K562 (cell line): ENCODE data around the gene RIPK4. TPM values are rescaled to one million over a fixed set of nuclear protein-coding genes. Genes with fewer than 3 reads are reported as not detected.

Source experiments
- ADNP ChIP-seq: fragments of 200-800 bp; sonication (Bioruptor generic); IDR thresholded peaks from 2 replicates; pipeline ENCODE4 v1.6.1; 2016; ENCODE audit warnings: missing genetic modification characterization, missing compliant biosample characterization
- polyA plus RNA-seq, 8 experiments: library from polyadenylated mRNA; depleted of rRNA in 4 of 8; stranded (reverse) in 5 of 8; unstranded in 3 of 8; fragments of >200 nt; fragmentation: Nextera tagmentation in 2 of 8; fragmentation: Illumina TruSeq in 1 of 8; extraction: Ambion mirVana in 2 of 8; extraction: Trizol in 1 of 8; gene quantifications; 2 replicates each; pipeline versions ENCODE4 v1.2.1 to v1.2.3, GENCODE V29; 2011 to 2014; ENCODE audit warnings: inconsistent platforms in 1 of 8, missing spikeins in 1 of 8
- total RNA-seq, 7 experiments: library from RNA; depleted of rRNA in 6 of 7; stranded (reverse); fragments of >200 nt in 6 of 7; fragmentation: Illumina TruSeq in 2 of 7; extraction: Trizol in 2 of 7; gene quantifications; 2 replicates each; pipeline versions ENCODE4 v1.2.1 to v1.2.3, GENCODE V29; 2011 to 2021; ENCODE audit warnings: low replicate concordance in 1 of 7
- TF ChIP-seq, protein P1 (sequence below): fragments of 250-450 bp; sonication (Bioruptor Pico); IDR thresholded peaks from 2 replicates; pipeline ENCODE4 v1.8.0; 2021; ENCODE audit warnings: mild to moderate bottlenecking, moderate library complexity
- TF ChIP-seq, protein P2 (sequence below): fragments of 250-450 bp; sonication (Bioruptor Pico); IDR thresholded peaks from 2 replicates; pipeline ENCODE4 v1.5.1; 2021; ENCODE audit warnings: mild to moderate bottlenecking
- TF ChIP-seq, protein P3 (sequence below): sonication (generic); formaldehyde crosslinking; IDR thresholded peaks from 2 replicates; pipeline ENCODE4 v1.8.1; 2023; ENCODE audit warnings: missing genetic modification reagents, mild to moderate bottlenecking, borderline replicate concordance

Gene RIPK4
- total and polyA plus RNA-seq, 9 of the 15 experiments (the other 6 are each of a cell fraction or from before 2014, with no cell fraction given), result not detected

DNA sequence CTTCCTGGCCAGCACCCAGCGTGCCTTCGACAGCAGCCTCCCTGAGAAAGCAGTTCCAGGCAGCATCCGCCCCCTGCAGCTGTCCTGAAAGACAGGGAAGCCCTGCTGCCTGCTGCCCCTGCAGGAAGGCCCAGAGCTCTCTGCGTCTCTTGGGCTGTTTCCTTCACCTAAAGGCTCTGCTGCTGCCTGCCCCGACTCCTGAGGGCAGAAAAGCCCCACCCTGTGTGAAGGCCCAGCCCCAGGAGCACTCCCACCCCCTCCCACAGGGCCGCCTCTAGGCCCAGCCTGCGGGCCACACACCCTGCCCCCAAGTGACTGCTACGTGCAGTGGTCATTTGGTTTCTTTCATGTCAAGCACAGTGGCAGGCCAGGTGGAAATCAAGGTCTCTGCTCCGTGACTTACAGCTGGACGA is 12.4 kb downstream of the RIPK4 start (continued):
- TF ChIP-seq, protein P1, sequence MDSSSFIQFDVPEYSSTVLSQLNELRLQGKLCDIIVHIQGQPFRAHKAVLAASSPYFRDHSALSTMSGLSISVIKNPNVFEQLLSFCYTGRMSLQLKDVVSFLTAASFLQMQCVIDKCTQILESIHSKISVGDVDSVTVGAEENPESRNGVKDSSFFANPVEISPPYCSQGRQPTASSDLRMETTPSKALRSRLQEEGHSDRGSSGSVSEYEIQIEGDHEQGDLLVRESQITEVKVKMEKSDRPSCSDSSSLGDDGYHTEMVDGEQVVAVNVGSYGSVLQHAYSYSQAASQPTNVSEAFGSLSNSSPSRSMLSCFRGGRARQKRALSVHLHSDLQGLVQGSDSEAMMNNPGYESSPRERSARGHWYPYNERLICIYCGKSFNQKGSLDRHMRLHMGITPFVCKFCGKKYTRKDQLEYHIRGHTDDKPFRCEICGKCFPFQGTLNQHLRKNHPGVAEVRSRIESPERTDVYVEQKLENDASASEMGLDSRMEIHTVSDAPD (CRISPR knock-in tag), result no peak
- TF ChIP-seq, protein P2, sequence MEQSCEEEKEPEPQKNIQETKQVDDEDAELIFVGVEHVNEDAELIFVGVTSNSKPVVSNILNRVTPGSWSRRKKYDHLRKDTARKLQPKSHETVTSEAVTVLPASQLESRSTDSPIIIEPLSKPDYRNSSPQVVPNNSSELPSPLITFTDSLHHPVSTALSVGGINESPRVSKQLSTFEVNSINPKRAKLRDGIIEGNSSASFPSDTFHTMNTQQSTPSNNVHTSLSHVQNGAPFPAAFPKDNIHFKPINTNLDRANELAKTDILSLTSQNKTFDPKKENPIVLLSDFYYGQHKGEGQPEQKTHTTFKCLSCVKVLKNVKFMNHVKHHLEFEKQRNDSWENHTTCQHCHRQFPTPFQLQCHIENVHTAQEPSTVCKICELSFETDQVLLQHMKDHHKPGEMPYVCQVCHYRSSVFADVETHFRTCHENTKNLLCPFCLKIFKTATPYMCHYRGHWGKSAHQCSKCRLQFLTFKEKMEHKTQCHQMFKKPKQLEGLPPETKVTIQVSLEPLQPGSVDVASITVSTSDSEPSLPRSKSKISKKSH, result no peak
- TF ChIP-seq, protein P3, sequence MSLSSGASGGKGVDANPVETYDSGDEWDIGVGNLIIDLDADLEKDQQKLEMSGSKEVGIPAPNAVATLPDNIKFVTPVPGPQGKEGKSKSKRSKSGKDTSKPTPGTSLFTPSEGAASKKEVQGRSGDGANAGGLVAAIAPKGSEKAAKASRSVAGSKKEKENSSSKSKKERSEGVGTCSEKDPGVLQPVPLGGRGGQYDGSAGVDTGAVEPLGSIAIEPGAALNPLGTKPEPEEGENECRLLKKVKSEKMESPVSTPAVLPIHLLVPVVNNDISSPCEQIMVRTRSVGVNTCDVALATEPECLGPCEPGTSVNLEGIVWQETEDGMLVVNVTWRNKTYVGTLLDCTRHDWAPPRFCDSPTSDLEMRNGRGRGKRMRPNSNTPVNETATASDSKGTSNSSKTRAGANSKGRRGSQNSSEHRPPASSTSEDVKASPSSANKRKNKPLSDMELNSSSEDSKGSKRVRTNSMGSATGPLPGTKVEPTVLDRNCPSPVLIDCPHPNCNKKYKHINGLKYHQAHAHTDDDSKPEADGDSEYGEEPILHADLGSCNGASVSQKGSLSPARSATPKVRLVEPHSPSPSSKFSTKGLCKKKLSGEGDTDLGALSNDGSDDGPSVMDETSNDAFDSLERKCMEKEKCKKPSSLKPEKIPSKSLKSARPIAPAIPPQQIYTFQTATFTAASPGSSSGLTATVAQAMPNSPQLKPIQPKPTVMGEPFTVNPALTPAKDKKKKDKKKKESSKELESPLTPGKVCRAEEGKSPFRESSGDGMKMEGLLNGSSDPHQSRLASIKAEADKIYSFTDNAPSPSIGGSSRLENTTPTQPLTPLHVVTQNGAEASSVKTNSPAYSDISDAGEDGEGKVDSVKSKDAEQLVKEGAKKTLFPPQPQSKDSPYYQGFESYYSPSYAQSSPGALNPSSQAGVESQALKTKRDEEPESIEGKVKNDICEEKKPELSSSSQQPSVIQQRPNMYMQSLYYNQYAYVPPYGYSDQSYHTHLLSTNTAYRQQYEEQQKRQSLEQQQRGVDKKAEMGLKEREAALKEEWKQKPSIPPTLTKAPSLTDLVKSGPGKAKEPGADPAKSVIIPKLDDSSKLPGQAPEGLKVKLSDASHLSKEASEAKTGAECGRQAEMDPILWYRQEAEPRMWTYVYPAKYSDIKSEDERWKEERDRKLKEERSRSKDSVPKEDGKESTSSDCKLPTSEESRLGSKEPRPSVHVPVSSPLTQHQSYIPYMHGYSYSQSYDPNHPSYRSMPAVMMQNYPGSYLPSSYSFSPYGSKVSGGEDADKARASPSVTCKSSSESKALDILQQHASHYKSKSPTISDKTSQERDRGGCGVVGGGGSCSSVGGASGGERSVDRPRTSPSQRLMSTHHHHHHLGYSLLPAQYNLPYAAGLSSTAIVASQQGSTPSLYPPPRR (CRISPR knock-in tag), result no peak
- no peak for TF ChIP-seq ADNP
